DND-41 (cell line): ENCODE data around the gene C19orf67.

Experiments used
- CTCF ChIP-seq: IDR thresholded peaks from 2 replicates; pipeline ENCODE4 v1.5.1; 2012; ENCODE audit warnings: borderline replicate concordance, low read length, moderate library complexity, mild to moderate bottlenecking; ENCODE audit not compliant: poor library complexity, severe bottlenecking; ENCODE audit errors: extremely low read depth
- EZH2 ChIP-seq: IDR thresholded peaks from 3 replicates; pipeline ENCODE4 v1.6.1; 2012; ENCODE audit warnings: borderline replicate concordance, low read depth, mild to moderate bottlenecking, moderate library complexity, low read length, inconsistent platforms; ENCODE audit not compliant: severe bottlenecking

GRCh38 chr19:14119644-14120496, 34.3 kb upstream of the C19orf67 start:
- TF ChIP-seq CTCF = no peak
- TF ChIP-seq EZH2 = no peak
